ENCODE results near the gene CRLF1. TPM values are rescaled to one million over a fixed set of nuclear protein-coding genes. Genes with fewer than 3 reads are reported as not detected.

Gene CRLF1, protein sequence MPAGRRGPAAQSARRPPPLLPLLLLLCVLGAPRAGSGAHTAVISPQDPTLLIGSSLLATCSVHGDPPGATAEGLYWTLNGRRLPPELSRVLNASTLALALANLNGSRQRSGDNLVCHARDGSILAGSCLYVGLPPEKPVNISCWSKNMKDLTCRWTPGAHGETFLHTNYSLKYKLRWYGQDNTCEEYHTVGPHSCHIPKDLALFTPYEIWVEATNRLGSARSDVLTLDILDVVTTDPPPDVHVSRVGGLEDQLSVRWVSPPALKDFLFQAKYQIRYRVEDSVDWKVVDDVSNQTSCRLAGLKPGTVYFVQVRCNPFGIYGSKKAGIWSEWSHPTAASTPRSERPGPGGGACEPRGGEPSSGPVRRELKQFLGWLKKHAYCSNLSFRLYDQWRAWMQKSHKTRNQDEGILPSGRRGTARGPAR
- 8.4 TPM for polyA plus RNA-seq (2012; ENCODE audit: insufficient read depth, insufficient read length, low read depth)

DNA sequence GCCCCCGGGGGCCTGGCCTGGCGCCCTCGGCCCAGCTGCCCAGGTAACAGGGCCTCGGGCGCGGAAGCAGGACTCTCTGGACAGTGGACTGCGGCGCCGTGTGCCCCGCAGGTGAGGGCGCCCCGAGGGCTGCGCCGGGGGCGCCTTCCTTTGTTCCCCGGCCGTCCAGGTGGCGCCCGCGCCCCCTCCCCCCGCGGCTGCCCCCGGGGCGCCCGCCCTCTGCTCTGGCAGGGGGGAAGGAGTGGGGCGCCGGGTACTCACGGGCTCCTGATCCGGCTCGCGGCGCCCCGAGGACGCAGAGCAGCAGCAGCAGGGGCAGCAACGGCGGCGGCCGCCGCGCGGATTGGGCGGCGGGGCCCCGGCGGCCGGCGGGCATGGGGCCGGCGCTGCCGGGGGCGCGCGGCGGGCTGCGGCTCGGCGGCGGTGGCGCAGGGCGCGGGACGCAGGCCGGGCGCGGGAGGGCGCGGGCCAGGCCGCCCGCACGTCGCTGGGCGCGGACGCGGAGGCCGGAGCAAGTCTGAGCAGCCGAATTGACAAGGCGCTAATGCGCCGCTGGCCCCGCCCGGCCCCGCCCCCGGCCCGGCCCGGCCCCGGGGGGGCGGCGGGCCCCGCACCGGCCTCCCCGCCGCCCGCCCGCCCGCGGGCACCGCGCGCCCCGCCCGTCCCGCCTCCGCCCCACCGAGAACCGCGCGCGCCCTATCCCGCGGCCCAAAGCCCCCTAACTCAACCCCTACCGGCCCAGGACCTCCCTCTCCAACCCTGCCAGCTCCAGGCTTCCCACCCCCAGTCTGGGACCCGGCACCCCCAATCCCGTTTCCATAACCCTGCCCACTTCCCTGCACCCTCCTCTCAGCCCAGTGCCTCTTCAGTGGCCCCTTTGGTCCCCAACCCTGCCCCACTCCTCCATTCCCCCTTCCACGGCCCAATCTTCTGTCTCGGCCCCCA, at the start of gene CRLF1:
Gene CRLF1, minus strand, starts transcription at position 519 of the 945 bp plus-strand sequence. Its CDS starts 143 bp downstream, at position 376.
- no peak for TF ChIP-seq CTCF (IDR thresholded peaks at IDR 0.05; ENCODE audit: low read depth, low read length)
- Histone ChIP-seq H3K27me3 (peaks cover 83% of the 10 kb centered on the region), H3K36me3 (no peaks in the 10 kb centered on the region), H3K4me3 (ENCODE audit: low read depth, low read length) (no peak within 1 kb of the TSS), H3K4me1 (no peaks in the 10 kb centered on the region), H3K9me3 (no peaks in the 10 kb centered on the region)
- DNase-seq = no peak

DNA sequence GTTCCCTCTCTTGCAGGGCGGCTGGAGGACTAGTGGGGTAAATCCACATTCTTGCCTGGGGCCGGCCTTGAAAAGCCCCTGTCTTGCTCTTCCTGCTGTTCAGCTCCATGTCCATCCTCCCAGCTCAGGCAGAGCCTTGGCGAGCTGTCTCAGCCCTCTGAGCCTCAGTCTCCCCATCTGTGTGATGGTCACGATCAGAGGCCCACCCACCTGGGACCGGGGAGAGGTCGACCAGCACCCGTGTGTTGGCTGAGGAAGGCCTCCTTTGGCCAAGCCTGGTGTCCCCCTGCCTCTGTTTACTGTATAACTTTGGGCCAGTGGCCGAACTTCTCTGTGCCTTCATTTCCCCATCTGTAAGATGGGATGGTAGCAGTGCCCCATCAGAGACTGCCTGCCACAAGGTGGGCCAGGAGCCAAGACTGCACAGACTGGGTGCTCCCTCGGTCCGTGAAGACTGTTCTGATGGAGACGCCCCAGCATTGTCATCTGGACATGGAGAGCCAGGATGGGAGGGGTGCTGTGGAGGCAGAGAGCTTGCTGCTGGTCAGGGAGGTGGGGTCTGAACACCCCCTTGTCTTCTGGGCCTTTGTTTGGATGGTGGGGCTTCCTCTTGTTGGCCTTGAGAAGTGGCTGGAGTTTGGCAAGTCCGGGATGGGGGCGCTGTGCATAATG, 48.7 kb upstream of the CRLF1 start:
- Histone ChIP-seq H3K4me3 (ENCODE audit: low read depth, low read length) (no peak overlapping the region), H3K36me3 (no peaks in the 10 kb centered on the region), H3K9me3 (no peaks in the 10 kb centered on the region), H3K4me1 (peaks cover 26% of the 10 kb centered on the region), H3K27me3 (no peaks in the 10 kb centered on the region)
- DNase-seq = no peak
- TF ChIP-seq CTCF (IDR thresholded peaks at IDR 0.05; ENCODE audit: low read depth, low read length) = no peak

DNA sequence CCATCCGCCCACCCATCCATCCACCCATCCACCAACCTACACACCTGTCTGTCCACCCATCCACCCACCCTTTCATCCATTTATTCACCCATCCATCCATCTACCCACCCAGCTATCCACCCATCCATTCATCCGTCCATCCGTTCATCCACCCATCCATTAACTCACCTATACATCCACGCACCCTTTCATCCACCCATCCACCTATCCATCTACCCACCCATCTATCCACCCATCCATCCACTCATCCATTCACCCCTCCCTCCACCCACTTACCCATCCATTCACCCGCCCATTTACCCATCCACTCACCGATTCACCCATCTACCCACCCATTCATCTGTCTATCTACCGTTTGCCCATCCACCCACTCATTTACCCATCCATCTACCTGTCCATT, 47.9 kb upstream of the CRLF1 start:
- no peak overlapping the region for H3K4me3 ChIP-seq (ENCODE audit: low read depth, low read length)
- no peak for DNase-seq
- H3K9me3 ChIP-seq = no peaks in the 10 kb centered on the region
- no peaks in the 10 kb centered on the region for H3K27me3 ChIP-seq
- H3K36me3 ChIP-seq = no peaks in the 10 kb centered on the region
- TF ChIP-seq CTCF (IDR thresholded peaks at IDR 0.05; ENCODE audit: low read depth, low read length) = no peak
- peaks cover 21% of the 10 kb centered on the region for H3K4me1 ChIP-seq

GRCh38 chr19:18653853-18654252, 47.3 kb upstream of the CRLF1 start:
- H3K36me3 ChIP-seq = no peaks in the 10 kb centered on the region
- no peaks in the 10 kb centered on the region for H3K27me3 ChIP-seq
- no peak for DNase-seq
- no peak for TF ChIP-seq CTCF (IDR thresholded peaks at IDR 0.05; ENCODE audit: low read depth, low read length)
- no peaks in the 10 kb centered on the region for H3K9me3 ChIP-seq
- peaks cover 18% of the 10 kb centered on the region for H3K4me1 ChIP-seq
- H3K4me3 ChIP-seq (ENCODE audit: low read depth, low read length) = no peak overlapping the region

DNA sequence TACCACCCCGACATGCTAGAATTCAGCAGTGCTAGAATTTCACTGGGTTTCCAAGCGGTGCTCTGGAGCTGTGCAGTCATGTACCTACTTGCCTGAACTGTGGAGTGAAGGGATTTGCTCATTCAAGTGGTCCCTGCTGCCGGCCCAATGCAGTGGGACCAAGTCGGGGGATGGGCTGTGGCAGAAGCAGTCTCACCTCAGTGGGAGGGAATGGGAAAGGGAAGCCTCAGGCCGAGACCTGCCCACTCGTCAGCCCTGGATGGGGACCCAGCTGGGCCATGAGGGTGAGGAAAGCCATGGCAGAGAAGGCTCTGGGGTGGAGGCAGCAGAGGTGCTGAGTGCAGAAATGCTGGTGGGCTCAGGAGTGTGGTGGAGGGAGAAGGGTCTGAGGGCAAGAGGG, 45.1 kb upstream of the CRLF1 start:
- Histone ChIP-seq H3K4me3 (ENCODE audit: low read depth, low read length) (no peak overlapping the region), H3K27me3 (no peaks in the 10 kb centered on the region), H3K9me3 (no peaks in the 10 kb centered on the region), H3K36me3 (no peaks in the 10 kb centered on the region), H3K4me1 (peaks cover under 1% of the 10 kb centered on the region)
- DNase-seq = no peak
- TF ChIP-seq CTCF (IDR thresholded peaks at IDR 0.05; ENCODE audit: low read depth, low read length) = no peak
